ENCODE results near the gene BPIFB4. TPM values are rescaled to one million over a fixed set of nuclear protein-coding genes. Genes with fewer than 3 reads are reported as not detected.

BPIFB4 gene
- total RNA-seq, 1 experiment from 2014 or later: not detected

GRCh38 chr20:33158637-33159385 lies 79.4 kb downstream of the BPIFB4 start:
- no peak overlapping the region for H3K4me3 ChIP-seq (ENCODE audit: low read depth, low read length, poor library complexity, severe bottlenecking)
- H3K36me3 ChIP-seq (ENCODE audit: insufficient read depth, low read length, poor library complexity, severe bottlenecking): no peaks in the 10 kb centered on the region
- TF ChIP-seq EZH2 (IDR thresholded peaks at IDR 0.05; ENCODE audit: borderline replicate concordance, low read depth, low read length, poor library complexity, severe bottlenecking) (no peak), CTCF (conservative IDR thresholded peaks at IDR 0.05; ENCODE audit: low read depth, low read length) (no peak)
- no peak for DNase-seq (ENCODE audit: low spot score)
- ChIA-PET POLR2A (ENCODE audit: low non-redundant PET) (no interaction called here), CTCF (no interaction called here)
- intact Hi-C loops (cut with micrococcal nuclease; ENCODE audit: unreplicated experiment): no loop called here
- no peak overlapping the region for H3K27ac ChIP-seq (ENCODE audit: low read depth, low read length, poor library complexity, severe bottlenecking)
- no peaks in the 10 kb centered on the region for H3K4me1 ChIP-seq (ENCODE audit: insufficient read depth, low read length, poor library complexity, severe bottlenecking)
- H3K9me3 ChIP-seq (ENCODE audit: low read depth, low read length, poor library complexity, severe bottlenecking): no peaks in the 10 kb centered on the region
- no TSS peak for BruUV-seq (replicated peaks)
- H3K27me3 ChIP-seq (replicated peaks; ENCODE audit: insufficient read depth, low read depth, low read length, poor library complexity): peaks cover 31% of the 10 kb centered on the region

- Histone ChIP-seq H3K4me3 (ENCODE audit: low read depth, low read length, poor library complexity, severe bottlenecking) (no peak overlapping the region), H3K9me3 (ENCODE audit: low read depth, low read length, poor library complexity, severe bottlenecking) (no peaks in the 10 kb centered on the region), H3K36me3 (ENCODE audit: insufficient read depth, low read length, poor library complexity, severe bottlenecking) (no peaks in the 10 kb centered on the region), H3K27me3 (replicated peaks; ENCODE audit: insufficient read depth, low read depth, low read length, poor library complexity) (peaks cover 33% of the 10 kb centered on the region), H3K4me1 (ENCODE audit: insufficient read depth, low read length, poor library complexity, severe bottlenecking) (no peaks in the 10 kb centered on the region), H3K27ac (ENCODE audit: low read depth, low read length, poor library complexity, severe bottlenecking) (no peak overlapping the region)
- no TSS peak for BruUV-seq (replicated peaks)
- DNase-seq (ENCODE audit: low spot score): no peak
- ChIA-PET POLR2A (ENCODE audit: low non-redundant PET) (no interaction called here), CTCF (no interaction called here)
- TF ChIP-seq CTCF (conservative IDR thresholded peaks at IDR 0.05; ENCODE audit: low read depth, low read length): no peak
- TF ChIP-seq EZH2 (IDR thresholded peaks at IDR 0.05; ENCODE audit: borderline replicate concordance, low read depth, low read length, poor library complexity, severe bottlenecking): no peak
- intact Hi-C loops (cut with micrococcal nuclease; ENCODE audit: unreplicated experiment): no loop called here
Measured at GRCh38 chr20:33159713-33160112, 80.3 kb downstream of the BPIFB4 start.

GRCh38 chr20:33160681-33161080 lies 81.2 kb downstream of the BPIFB4 start:
- H3K27me3 ChIP-seq (replicated peaks; ENCODE audit: insufficient read depth, low read depth, low read length, poor library complexity): peaks cover 32% of the 10 kb centered on the region
- BruUV-seq (replicated peaks): no TSS peak
- CTCF ChIA-PET: no interaction called here

More at GRCh38 chr20:33160681-33161080, 81.2 kb downstream of the BPIFB4 start:
- TF ChIP-seq CTCF (conservative IDR thresholded peaks at IDR 0.05; ENCODE audit: low read depth, low read length) (no peak), EZH2 (IDR thresholded peaks at IDR 0.05; ENCODE audit: borderline replicate concordance, low read depth, low read length, poor library complexity, severe bottlenecking) (no peak)
- no peak for DNase-seq (ENCODE audit: low spot score)
- H3K27ac ChIP-seq (ENCODE audit: low read depth, low read length, poor library complexity, severe bottlenecking): no peak overlapping the region
- H3K4me1 ChIP-seq (ENCODE audit: insufficient read depth, low read length, poor library complexity, severe bottlenecking): no peaks in the 10 kb centered on the region
- no peaks in the 10 kb centered on the region for H3K36me3 ChIP-seq (ENCODE audit: insufficient read depth, low read length, poor library complexity, severe bottlenecking)
- no peaks in the 10 kb centered on the region for H3K9me3 ChIP-seq (ENCODE audit: low read depth, low read length, poor library complexity, severe bottlenecking)
- POLR2A ChIA-PET (ENCODE audit: low non-redundant PET): no interaction called here
- intact Hi-C loops (cut with micrococcal nuclease; ENCODE audit: unreplicated experiment): no loop called here
- H3K4me3 ChIP-seq (ENCODE audit: low read depth, low read length, poor library complexity, severe bottlenecking): no peak overlapping the region

Other genes starting within 250 kb of the BPIFB4 start
- 0.13 TPM in 1 of 2 replicates, not detected in the other for gene EFCAB8, start 220.7 kb upstream of the BPIFB4 start, total RNA-seq (2021)
- not detected in 2 replicates for gene SUN5, start 75.2 kb upstream of the BPIFB4 start, total RNA-seq (2021)
- not detected in 2 replicates for gene BPIFB2, start 71.9 kb upstream of the BPIFB4 start, total RNA-seq (2021)
- not detected in 2 replicates for gene BPIFB6, start 48.0 kb upstream of the BPIFB4 start, total RNA-seq (2021)
- gene BPIFB3, start 25.7 kb upstream of the BPIFB4 start, total RNA-seq (2021): not detected in 2 replicates
- not detected in 2 replicates for gene BPIFA2, start 88.5 kb downstream of the BPIFB4 start, total RNA-seq (2021)
- gene BPIFA3, start 137.7 kb downstream of the BPIFB4 start, total RNA-seq (2021): not detected in 2 replicates
- gene BPIFA1, start 156.4 kb downstream of the BPIFB4 start, total RNA-seq (2021): not detected in 2 replicates
- gene BPIFB1, start 203.6 kb downstream of the BPIFB4 start, total RNA-seq (2021): not detected in 2 replicates